ENCODE data around the gene VAV2. TPM values are rescaled to one million over a fixed set of nuclear protein-coding genes. Genes with fewer than 3 reads are reported as not detected.

The VAV2 gene
- total and polyA plus RNA-seq, 9 of the 15 experiments (the other 6 are each of a cell fraction or from before 2014, with no cell fraction given) = 0.01 to 2.7 (median 1.0) TPM; not detected in 1

- TF ChIP-seq HCFC1 (IDR thresholded peaks at IDR 0.05; ENCODE audit: low read depth, low read length) (no peak), NELFE (IDR thresholded peaks at IDR 0.05; ENCODE audit: insufficient read depth, insufficient read length) (no peak), TCF3 (CRISPR knock-in tag; IDR thresholded peaks at IDR 0.05) (no peak), SMC3 (conservative IDR thresholded peaks at IDR 0.05; ENCODE audit: insufficient read depth, low read depth, low read length) (no peak)
Observed at GRCh38 chr9:133832877-133833276, 159.2 kb downstream of the VAV2 start (continued).

DNA sequence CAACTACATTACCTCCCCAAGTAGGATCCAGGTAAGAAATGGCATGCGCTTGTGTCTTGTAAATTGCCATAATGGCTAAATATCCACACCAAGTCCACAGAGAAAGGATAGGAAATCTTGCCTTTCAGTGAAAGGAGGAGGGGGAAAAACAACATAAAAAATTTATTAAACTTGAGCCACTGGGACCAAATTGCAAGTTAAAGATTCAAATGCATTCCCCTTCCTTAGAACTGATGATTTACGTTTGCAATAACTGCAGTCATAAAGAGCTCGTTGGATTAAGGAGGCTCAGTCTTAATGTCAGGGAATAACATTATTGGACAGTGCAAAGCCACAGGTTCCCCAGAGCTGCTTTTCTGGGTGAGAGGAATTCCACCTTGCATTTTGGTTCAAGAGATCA lies 161.4 kb downstream of the VAV2 start:
- CTCF ChIA-PET (ENCODE audit: low intra/inter-chr PET ratio) = no interaction called here
- TF ChIP-seq TFE3 (CRISPR knock-in tag; IDR thresholded peaks at IDR 0.05) (no peak), HLTF (IDR thresholded peaks at IDR 0.05) (no peak), CGGBP1 (CRISPR knock-in tag; IDR thresholded peaks at IDR 0.05) (no peak), FOXM1 (IDR thresholded peaks at IDR 0.05; ENCODE audit: low read depth) (no peak), FOXM1 (CRISPR knock-in tag; IDR thresholded peaks at IDR 0.05; ENCODE audit: low read depth) (no peak), E2F6 (IDR thresholded peaks at IDR 0.05; ENCODE audit: borderline replicate concordance in 1 of 2, extremely low read depth in 1 of 2, insufficient read depth in 1 of 2, insufficient read length in 1 of 2, low read depth in 1 of 2, low read length in 1 of 2, poor library complexity in 1 of 2, severe bottlenecking in 1 of 2) (no peak), LEF1 (IDR thresholded peaks at IDR 0.05) (no peak), TAF1 (IDR thresholded peaks at IDR 0.05; ENCODE audit: control insufficient read depth, extremely low read depth, insufficient read depth, low read length, severe bottlenecking) (no peak), MBD2 (IDR thresholded peaks at IDR 0.05; ENCODE audit: borderline replicate concordance, low read depth) (no peak), TBP (optimal IDR thresholded peaks at IDR 0.05; ENCODE audit: low read depth, low read length) (no peak), MEIS2 (IDR thresholded peaks at IDR 0.05; ENCODE audit: partially characterized antibody) (no peak), COPS2 (conservative IDR thresholded peaks at IDR 0.05) (no peak), FOXJ3 (CRISPR knock-in tag; IDR thresholded peaks at IDR 0.05) (no peak), KLF1 (tag; IDR thresholded peaks at IDR 0.05) (no peak), CHCHD3 (CRISPR knock-in tag; IDR thresholded peaks at IDR 0.05) (no peak), NBN (IDR thresholded peaks at IDR 0.05; ENCODE audit: low read depth) (no peak), NUFIP1 (IDR thresholded peaks at IDR 0.05; ENCODE audit: partially characterized antibody) (no peak), FOXJ2 (tag; IDR thresholded peaks at IDR 0.05) (no peak)

More for the DNA sequence above, 161.4 kb downstream of the VAV2 start:
- Histone ChIP-seq H3K79me2 (ENCODE audit: control insufficient read depth, insufficient read depth, low read length) (no peaks in the 10 kb centered on the region), H3K27me3 (ENCODE audit: control insufficient read depth in 2 of 2, insufficient read depth in 2 of 2, low read length in 2 of 2) (peaks cover 9 to 37% of the 10 kb centered on the region in 2 experiments; a peak in 4 of 5 replicates), H4K20me1 (replicated peaks; ENCODE audit: control insufficient read depth, insufficient read depth, low read length) (peaks cover 14% of the 10 kb centered on the region), H3K9me3 (replicated peaks; ENCODE audit: control insufficient read depth, insufficient read depth, low read depth, low read length) (no peaks in the 10 kb centered on the region), H2AFZ (ENCODE audit: low read depth, low read length) (no peak overlapping the region), H3K4me1 (replicated peaks in 1 of 2; ENCODE audit: control insufficient read depth in 2 of 2, insufficient read depth in 2 of 2, low read length in 2 of 2) (peaks cover 0 to 12% of the 10 kb centered on the region in 2 experiments; a peak in 2 of 5 replicates), H3K9ac (ENCODE audit: insufficient read depth in 1 of 2, low read depth in 2 of 2, low read length in 2 of 2) (no peak overlapping the region), H3K4me2 (ENCODE audit: insufficient read depth, low read length) (no peak overlapping the region), H3K4me3 (no peak overlapping the region), H3K27ac (ENCODE audit: extremely low read depth, low read depth, low read length) (no peak overlapping the region), H3K9me1 (ENCODE audit: control insufficient read depth, insufficient read depth, low read length) (no peaks in the 10 kb centered on the region), H3K36me3 (ENCODE audit: control insufficient read depth, insufficient read depth, low read length) (no peaks in the 10 kb centered on the region)
- POLR2A ChIA-PET = interaction anchor here (0.6 kb wide), 1 partner anchor 39 kb away, joined by 3 read pairs; no protein-coding TSS in a partner anchor
- no peak for DNase-seq (ENCODE audit: extremely low read depth in 1 of 4, low spot score in 3 of 4)
- in situ Hi-C loops (cut with MboI) = no loop called here
- intact Hi-C loops (cut with micrococcal nuclease) = no loop called here
- WGBS (ENCODE audit: insufficient coverage, low coverage, missing lambda C conversion rate) = 14% methylated on average over 3 of the region's 3 CpGs
- no peak for FAIRE-seq
- no peak for ATAC-seq
- BruUV-seq (replicated peaks) = no TSS peak

Measured in K562 (cell line).